ENCODE results near the gene ACSF3. TPM values are rescaled to one million over a fixed set of nuclear protein-coding genes. Genes with fewer than 3 reads are reported as not detected.

The ACSF3 gene
- total RNA-seq, 2 experiments from 2014 or later: 112 to 143 TPM

DNA sequence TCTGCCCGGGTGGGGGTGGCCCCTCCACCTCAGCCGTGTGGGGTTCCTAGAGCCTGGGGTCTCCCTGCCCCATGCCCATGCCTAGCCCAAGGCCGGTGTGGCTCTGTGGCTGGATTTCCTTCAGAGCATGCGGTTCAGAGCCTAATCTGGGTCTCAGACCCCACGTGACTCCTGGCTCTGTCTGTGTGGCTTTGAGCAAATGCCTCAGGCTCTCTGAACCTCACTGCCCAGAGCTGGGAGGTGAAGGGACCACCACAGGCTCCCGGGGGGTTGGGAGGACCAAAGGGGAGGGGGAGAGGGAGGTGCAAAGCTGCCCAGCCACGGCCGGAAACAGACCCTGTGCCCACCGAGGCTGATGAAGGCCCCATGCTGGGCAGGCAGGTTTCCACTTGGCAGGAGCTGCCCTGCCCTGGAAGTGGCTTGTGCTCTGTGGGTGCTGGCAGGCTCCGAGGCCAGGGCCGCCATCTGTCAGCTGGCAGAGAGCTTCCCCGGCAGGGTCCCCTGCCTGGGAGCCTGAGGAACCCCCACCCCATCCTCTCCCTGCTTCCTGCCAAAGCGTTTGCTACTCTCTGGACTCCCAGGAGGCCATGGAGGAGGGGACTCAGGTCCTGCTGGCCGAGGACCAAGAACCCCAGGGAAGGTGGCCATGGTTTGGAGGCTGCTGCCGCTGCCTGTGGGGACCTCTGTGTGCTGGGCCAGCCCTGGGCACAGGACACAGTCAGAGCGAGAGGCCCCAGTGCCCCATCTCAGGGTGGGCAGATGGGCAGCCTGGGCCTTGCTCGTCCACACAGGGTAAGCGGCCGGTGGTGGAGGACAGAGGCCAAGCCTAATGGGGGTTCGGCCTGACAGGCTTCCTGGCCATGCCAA lies 81.9 kb downstream of the ACSF3 start:
- POLR2A ChIA-PET: no interaction called here
- intact Hi-C loops (cut with micrococcal nuclease; ENCODE audit: unreplicated experiment): no loop called here
- TF ChIP-seq EZH2phosphoT487 (IDR thresholded peaks at IDR 0.05; ENCODE audit: borderline replicate concordance, low read depth, low read length) (no peak), CTCF (conservative IDR thresholded peaks at IDR 0.05; ENCODE audit: low read length) (no peak)

DNA sequence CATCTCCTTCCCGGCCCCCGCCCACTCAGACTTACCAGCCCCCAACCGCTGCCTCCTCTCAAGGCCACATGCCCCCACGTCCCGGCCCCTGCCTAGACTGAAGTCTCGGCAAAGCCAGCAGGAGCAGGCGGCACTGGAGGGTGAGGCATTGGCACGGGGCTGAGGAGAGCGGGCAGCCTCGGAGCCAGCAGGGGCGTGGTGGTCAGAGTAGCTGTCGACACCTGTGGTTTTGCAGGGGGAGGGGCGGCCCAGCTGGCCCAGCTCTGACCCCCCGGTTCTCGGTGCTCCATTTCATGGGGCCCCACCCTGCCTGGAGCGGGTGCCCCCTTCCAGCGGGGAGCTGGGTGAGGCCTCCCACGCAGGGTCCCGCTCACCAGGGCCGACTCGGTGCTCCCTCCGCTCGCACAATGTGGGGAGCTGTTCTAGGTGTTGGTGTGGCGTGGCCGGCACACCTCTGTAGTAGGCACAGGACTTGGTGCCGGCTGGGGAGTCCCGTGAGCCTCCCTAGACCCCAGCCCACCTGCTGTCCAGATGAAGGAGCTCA lies 82.6 kb downstream of the ACSF3 start:
- Histone ChIP-seq H3K4me2 (ENCODE audit: low read length) (no peak overlapping the region), H3K27ac (ENCODE audit: low read depth, low read length, poor library complexity, severe bottlenecking) (no peak overlapping the region), H3K4me1 (ENCODE audit: insufficient read depth, low read length, poor library complexity, severe bottlenecking) (peaks cover 4% of the 10 kb centered on the region), H4K20me1 (ENCODE audit: insufficient read depth, low read length) (no peaks in the 10 kb centered on the region), H3K9me3 (ENCODE audit: low read length) (no peaks in the 10 kb centered on the region), H3K36me3 (ENCODE audit: insufficient read depth, low read length) (no peaks in the 10 kb centered on the region), H2AFZ (ENCODE audit: low read length) (no peak overlapping the region), H3K4me3 (ENCODE audit: low read depth, low read length, poor library complexity, severe bottlenecking) (no peak overlapping the region), H3K9me2 (ENCODE audit: insufficient read depth, low read length) (no peaks in the 10 kb centered on the region), H3K79me2 (ENCODE audit: insufficient read depth, low read depth, low read length) (no peaks in the 10 kb centered on the region)
- intact Hi-C loops (cut with micrococcal nuclease; ENCODE audit: unreplicated experiment): no loop called here
- POLR2A ChIA-PET: no interaction called here
- BruUV-seq (replicated peaks): no TSS peak
- TF ChIP-seq CTCF (conservative IDR thresholded peaks at IDR 0.05; ENCODE audit: low read length) (no peak), EZH2phosphoT487 (IDR thresholded peaks at IDR 0.05; ENCODE audit: borderline replicate concordance, low read depth, low read length) (no peak)
- no peak for DNase-seq (ENCODE audit: low spot score)
- CTCF ChIA-PET (ENCODE audit: unreplicated experiment): no interaction called here

More for the DNA sequence above, 81.9 kb downstream of the ACSF3 start:
- Histone ChIP-seq H3K9me3 (ENCODE audit: low read length) (no peaks in the 10 kb centered on the region), H2AFZ (ENCODE audit: low read length) (no peak overlapping the region), H3K4me1 (ENCODE audit: insufficient read depth, low read length, poor library complexity, severe bottlenecking) (peaks cover 10% of the 10 kb centered on the region), H3K27ac (ENCODE audit: low read depth, low read length, poor library complexity, severe bottlenecking) (no peak overlapping the region), H3K79me2 (ENCODE audit: insufficient read depth, low read depth, low read length) (no peaks in the 10 kb centered on the region), H3K4me2 (ENCODE audit: low read length) (no peak overlapping the region), H4K20me1 (ENCODE audit: insufficient read depth, low read length) (no peaks in the 10 kb centered on the region), H3K9me2 (ENCODE audit: insufficient read depth, low read length) (no peaks in the 10 kb centered on the region), H3K4me3 (ENCODE audit: low read depth, low read length, poor library complexity, severe bottlenecking) (no peak overlapping the region), H3K36me3 (ENCODE audit: insufficient read depth, low read length) (no peaks in the 10 kb centered on the region)
- DNase-seq (ENCODE audit: low spot score): no peak
- CTCF ChIA-PET (ENCODE audit: unreplicated experiment): interaction anchor here (0.6 kb wide), 1 partner anchor 17 kb away, joined by 5 read pairs; no protein-coding TSS in a partner anchor
- BruUV-seq (replicated peaks): no TSS peak

GRCh38 chr16:89176717-89177116 lies 83.1 kb downstream of the ACSF3 start:
- Histone ChIP-seq H3K79me2 (ENCODE audit: insufficient read depth, low read depth, low read length) (no peaks in the 10 kb centered on the region), H3K9me2 (ENCODE audit: insufficient read depth, low read length) (no peaks in the 10 kb centered on the region), H4K20me1 (ENCODE audit: insufficient read depth, low read length) (no peaks in the 10 kb centered on the region), H3K4me3 (ENCODE audit: low read depth, low read length, poor library complexity, severe bottlenecking) (no peak overlapping the region), H3K27ac (ENCODE audit: low read depth, low read length, poor library complexity, severe bottlenecking) (no peak overlapping the region), H3K9me3 (ENCODE audit: low read length) (no peaks in the 10 kb centered on the region), H3K36me3 (ENCODE audit: insufficient read depth, low read length) (no peaks in the 10 kb centered on the region), H2AFZ (ENCODE audit: low read length) (no peak overlapping the region), H3K4me2 (ENCODE audit: low read length) (no peak overlapping the region), H3K4me1 (ENCODE audit: insufficient read depth, low read length, poor library complexity, severe bottlenecking) (peaks cover 2% of the 10 kb centered on the region)
- TF ChIP-seq CTCF (conservative IDR thresholded peaks at IDR 0.05; ENCODE audit: low read length): no peak
- no peak for TF ChIP-seq EZH2phosphoT487 (IDR thresholded peaks at IDR 0.05; ENCODE audit: borderline replicate concordance, low read depth, low read length)
- no TSS peak for BruUV-seq (replicated peaks)
- intact Hi-C loops (cut with micrococcal nuclease; ENCODE audit: unreplicated experiment): no loop called here
- ChIA-PET POLR2A (interaction anchor here (0.6 kb wide), 1 partner anchor 155 kb away, joined by 4 read pairs; no protein-coding TSS in a partner anchor), CTCF (ENCODE audit: unreplicated experiment) (no interaction called here)
- no peak for DNase-seq (ENCODE audit: low spot score)
